Activated naive CD8-positive, alpha-beta T cell treated with anti-CD3 and anti-CD28 coated beads for 36 hours (primary cell): ENCODE data around the gene GALNT11. TPM values are rescaled to one million over a fixed set of nuclear protein-coding genes. Genes with fewer than 3 reads are reported as not detected.

Experiments used
- DNase-seq: peaks from one replicate; pipeline ENCODE4 v3.0.0; 2021
- H3K27ac Mint-ChIP-seq: one replicate; pipeline ENCODE4 v1.8.0; 2022; ENCODE audit warnings: mild to moderate bottlenecking, moderate library complexity, mixed read lengths
- H3K27me3 Mint-ChIP-seq: one replicate; pipeline ENCODE4 v1.8.0; 2022; ENCODE audit warnings: mild to moderate bottlenecking, mixed read lengths
- H3K36me3 Mint-ChIP-seq: one replicate; pipeline ENCODE4 v1.8.0; 2021; ENCODE audit warnings: mild to moderate bottlenecking, mixed read lengths
- H3K4me1 Mint-ChIP-seq: one replicate; pipeline ENCODE4 v1.8.0; 2021; ENCODE audit warnings: mixed read lengths
- H3K4me3 Mint-ChIP-seq: one replicate; pipeline ENCODE4 v1.8.0; 2022; ENCODE audit warnings: mild to moderate bottlenecking, moderate library complexity, mixed read lengths
- H3K9me3 Mint-ChIP-seq: one replicate; pipeline ENCODE4 v1.8.0; 2022; ENCODE audit warnings: mixed read lengths
- total RNA-seq, 2 experiments: library from RNA; stranded (reverse); gene quantifications; one replicate each; pipeline ENCODE4 v1.2.3, GENCODE V29; 2021

Gene GALNT11
- total RNA-seq, 2 experiments from 2014 or later, result 18.6 to 19.0 TPM

DNA sequence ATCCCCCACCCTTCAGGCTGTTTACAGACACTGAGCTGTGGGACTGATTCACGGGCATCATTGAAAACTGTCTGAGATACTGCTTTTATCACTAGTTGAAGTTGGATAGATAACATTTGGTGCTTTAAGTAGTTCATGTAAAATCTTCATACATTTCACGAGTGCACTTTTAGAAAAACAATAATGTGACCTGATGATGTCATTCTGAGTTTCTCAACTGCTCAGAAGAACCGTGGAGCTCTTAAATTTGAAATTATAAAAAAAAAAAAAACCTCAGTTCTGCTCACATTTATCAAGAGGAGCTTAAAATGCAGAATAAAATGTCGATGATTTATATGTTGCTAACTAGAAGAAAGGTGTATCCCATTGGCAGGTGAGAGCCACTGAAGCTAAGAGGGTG, 81.5 kb downstream of the GALNT11 start:
- H3K27ac Mint-ChIP-seq, result no peak overlapping the region
- H3K36me3 Mint-ChIP-seq, result peaks cover 24% of the 10 kb centered on the region
- DNase-seq, result no peak
- H3K4me1 Mint-ChIP-seq, result peaks cover 6% of the 10 kb centered on the region
- no peaks in the 10 kb centered on the region for H3K27me3 Mint-ChIP-seq
- no peaks in the 10 kb centered on the region for H3K9me3 Mint-ChIP-seq
- H3K4me3 Mint-ChIP-seq, result no peak overlapping the region

DNA sequence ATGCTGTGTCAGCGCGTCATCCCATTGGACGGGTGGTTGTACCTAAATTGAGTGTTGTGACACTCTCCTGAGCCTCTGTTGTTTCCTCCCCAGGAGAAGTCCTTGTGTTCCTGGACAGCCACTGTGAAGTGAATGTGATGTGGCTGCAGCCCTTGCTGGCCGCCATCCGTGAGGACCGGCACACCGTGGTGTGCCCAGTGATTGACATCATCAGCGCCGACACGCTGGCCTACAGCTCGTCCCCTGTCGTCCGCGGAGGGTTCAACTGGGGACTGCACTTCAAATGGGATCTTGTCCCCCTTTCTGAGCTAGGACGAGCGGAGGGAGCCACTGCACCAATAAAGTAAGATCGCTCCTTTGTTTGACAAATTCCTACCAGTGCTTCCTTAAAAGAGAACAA, 82.5 kb downstream of the GALNT11 start:
- peaks cover 6% of the 10 kb centered on the region for H3K4me1 Mint-ChIP-seq

DNA sequence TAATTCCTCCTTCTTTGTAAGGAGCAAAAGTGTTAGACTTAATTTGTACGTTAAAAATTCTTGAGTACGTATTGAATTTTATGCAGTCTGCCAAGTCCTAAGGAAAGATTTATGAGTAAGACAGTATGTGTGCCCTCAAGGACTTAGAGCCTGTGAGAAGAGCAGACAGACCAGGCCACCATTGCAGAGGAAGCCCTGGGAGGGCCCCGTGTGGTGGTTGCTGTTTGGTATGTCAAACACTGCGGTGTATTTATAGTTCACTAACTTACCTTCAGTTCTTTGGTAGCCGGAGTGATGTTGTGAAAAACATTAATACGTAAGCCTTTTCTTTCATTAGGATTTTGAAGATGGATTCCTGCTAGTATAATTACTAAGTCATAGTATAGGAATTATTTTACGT, 82.9 kb downstream of the GALNT11 start:
- no peaks in the 10 kb centered on the region for H3K27me3 Mint-ChIP-seq
- H3K4me3 Mint-ChIP-seq, result no peak overlapping the region
- H3K27ac Mint-ChIP-seq, result no peak overlapping the region
- peaks cover 6% of the 10 kb centered on the region for H3K4me1 Mint-ChIP-seq
- H3K36me3 Mint-ChIP-seq, result peaks cover 27% of the 10 kb centered on the region
- DNase-seq, result no peak
- H3K9me3 Mint-ChIP-seq, result no peaks in the 10 kb centered on the region

More for the DNA sequence above, 82.5 kb downstream of the GALNT11 start:
- no peaks in the 10 kb centered on the region for H3K9me3 Mint-ChIP-seq
- no peak overlapping the region for H3K4me3 Mint-ChIP-seq
- no peaks in the 10 kb centered on the region for H3K27me3 Mint-ChIP-seq
- H3K36me3 Mint-ChIP-seq, result peaks cover 24% of the 10 kb centered on the region
- H3K27ac Mint-ChIP-seq, result no peak overlapping the region
- no peak for DNase-seq

DNA sequence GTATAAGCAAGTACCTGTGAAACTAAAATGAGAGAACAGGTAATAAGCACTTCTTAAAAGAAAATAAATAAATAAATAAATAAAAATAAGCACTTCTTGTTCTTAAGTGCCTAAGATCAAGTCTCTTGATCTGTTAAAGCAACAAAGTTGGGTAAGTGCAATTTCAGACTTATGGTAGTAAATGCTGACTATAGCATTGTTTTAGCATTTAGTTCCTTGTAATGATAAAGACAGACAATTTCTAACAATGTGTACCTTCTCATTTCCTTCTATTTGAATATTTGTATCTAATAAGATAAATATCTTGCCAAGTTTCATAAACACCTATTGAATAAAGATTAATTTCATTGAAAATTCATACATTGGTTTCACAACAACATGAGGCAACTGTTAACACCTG, 87.4 kb downstream of the GALNT11 start:
- no peaks in the 10 kb centered on the region for H3K4me1 Mint-ChIP-seq
- no peak for DNase-seq
- no peak overlapping the region for H3K4me3 Mint-ChIP-seq
- H3K9me3 Mint-ChIP-seq, result no peaks in the 10 kb centered on the region
- H3K36me3 Mint-ChIP-seq, result peaks cover 31% of the 10 kb centered on the region
- no peak overlapping the region for H3K27ac Mint-ChIP-seq
- H3K27me3 Mint-ChIP-seq, result no peaks in the 10 kb centered on the region

DNA sequence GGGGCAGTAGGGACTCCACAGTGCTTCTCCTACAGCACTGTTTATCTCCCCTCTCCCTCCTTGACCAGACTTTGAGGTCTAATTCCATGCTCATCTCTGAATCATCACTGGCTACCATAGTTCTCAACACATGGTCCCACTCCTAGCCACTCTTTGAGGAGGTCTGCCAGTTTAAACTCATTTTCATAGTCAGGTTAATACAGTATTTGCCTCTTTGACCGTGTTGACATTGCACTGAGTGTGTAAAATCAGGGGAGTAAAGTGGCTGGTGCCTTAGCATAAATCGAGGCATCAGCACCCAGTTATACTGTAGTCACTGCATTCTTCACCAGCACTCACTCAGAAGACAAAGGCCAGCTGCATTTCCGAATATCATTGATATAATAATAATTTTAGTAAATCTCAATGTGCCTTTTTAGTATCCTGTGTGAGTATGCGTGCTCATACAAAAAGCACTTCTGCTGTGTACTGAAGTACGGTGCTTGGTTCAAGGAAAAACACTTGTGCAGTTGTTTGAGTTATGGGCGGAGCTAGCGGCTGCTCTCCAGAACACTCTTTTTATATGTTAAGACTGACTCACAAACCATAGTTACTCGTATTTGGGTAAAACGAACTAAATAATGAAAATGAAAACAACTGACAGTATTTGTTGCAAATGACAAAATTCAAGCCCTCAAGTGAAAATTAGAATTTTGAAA, 89.7 kb downstream of the GALNT11 start:
- H3K4me1 Mint-ChIP-seq, result peaks cover 2% of the 10 kb centered on the region
- no peak overlapping the region for H3K27ac Mint-ChIP-seq
- DNase-seq, result no peak
- H3K36me3 Mint-ChIP-seq, result peaks cover 36% of the 10 kb centered on the region
- H3K27me3 Mint-ChIP-seq, result no peaks in the 10 kb centered on the region
- H3K4me3 Mint-ChIP-seq, result no peak overlapping the region
- no peaks in the 10 kb centered on the region for H3K9me3 Mint-ChIP-seq

DNA sequence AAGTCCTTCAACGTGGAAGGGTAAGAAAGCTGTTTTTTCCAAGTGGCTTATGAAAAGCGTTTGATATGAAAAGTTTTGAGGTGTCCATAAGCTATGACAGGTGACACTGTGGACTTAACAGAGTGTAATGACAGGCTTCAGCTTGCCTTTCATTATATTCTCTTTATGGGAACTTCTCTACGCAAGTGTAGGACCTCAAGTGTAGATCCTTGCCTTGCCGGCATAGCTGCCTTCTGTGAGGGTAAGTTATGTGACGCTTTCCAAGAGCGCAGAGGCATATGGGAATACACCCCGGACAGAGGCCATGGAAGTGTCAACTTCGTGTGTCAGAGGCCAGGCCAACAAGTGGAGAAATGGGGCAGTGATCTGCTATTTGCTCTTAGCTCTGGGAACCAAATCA, 91.9 kb downstream of the GALNT11 start:
- H3K27me3 Mint-ChIP-seq, result no peaks in the 10 kb centered on the region
- peaks cover 6% of the 10 kb centered on the region for H3K4me1 Mint-ChIP-seq
- H3K27ac Mint-ChIP-seq, result no peak overlapping the region
- no peak overlapping the region for H3K4me3 Mint-ChIP-seq
- no peak for DNase-seq
- peaks cover 47% of the 10 kb centered on the region for H3K36me3 Mint-ChIP-seq
- no peaks in the 10 kb centered on the region for H3K9me3 Mint-ChIP-seq

DNA sequence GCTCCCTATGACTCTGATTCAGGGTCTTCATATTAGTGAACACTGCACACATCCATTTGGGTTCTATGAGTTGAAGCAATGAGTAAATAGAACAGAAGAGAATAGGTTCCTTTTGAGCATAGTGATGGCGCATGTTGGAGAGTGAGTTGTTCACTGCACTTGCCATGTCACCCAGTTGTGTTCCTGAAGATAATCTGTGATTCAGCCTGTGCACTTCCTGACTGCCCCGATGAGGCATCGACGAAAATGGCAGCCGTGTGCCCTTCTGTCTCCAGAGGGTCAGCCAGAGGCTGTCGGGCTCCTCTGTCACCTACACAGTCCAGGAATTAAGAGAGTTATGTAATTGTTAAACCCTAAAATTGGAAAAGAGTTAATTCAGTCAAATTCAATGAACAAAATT, 94.7 kb downstream of the GALNT11 start:
- Mint-ChIP-seq H3K27ac (no peak overlapping the region), H3K4me1 (peaks cover 11% of the 10 kb centered on the region), H3K4me3 (no peak overlapping the region), H3K36me3 (peaks cover 59% of the 10 kb centered on the region), H3K27me3 (no peaks in the 10 kb centered on the region), H3K9me3 (peaks cover 16% of the 10 kb centered on the region)
- DNase-seq, result no peak

DNA sequence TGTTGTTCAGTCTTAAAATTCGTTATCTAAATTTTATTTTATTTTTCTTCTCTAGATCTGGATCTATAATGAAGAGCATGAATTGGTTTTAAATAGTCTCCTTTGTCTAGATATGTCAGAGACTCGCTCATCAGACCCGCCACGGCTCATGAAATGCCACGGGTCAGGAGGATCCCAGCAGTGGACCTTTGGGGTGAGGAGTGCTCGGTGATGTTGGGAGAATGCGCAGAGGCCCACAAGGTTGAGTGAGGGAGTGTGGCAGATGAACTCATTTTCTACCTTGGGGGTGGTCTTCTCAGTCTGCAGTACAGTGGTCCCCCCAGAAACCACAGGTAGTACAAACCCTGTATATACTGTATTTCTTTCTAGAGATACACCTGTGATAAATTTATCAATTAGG, 95.3 kb downstream of the GALNT11 start:
- Mint-ChIP-seq H3K4me1 (peaks cover 11% of the 10 kb centered on the region), H3K27me3 (no peaks in the 10 kb centered on the region), H3K9me3 (peaks cover 17% of the 10 kb centered on the region), H3K36me3 (peaks cover 63% of the 10 kb centered on the region), H3K27ac (no peak overlapping the region), H3K4me3 (no peak overlapping the region)
- no peak for DNase-seq

DNA sequence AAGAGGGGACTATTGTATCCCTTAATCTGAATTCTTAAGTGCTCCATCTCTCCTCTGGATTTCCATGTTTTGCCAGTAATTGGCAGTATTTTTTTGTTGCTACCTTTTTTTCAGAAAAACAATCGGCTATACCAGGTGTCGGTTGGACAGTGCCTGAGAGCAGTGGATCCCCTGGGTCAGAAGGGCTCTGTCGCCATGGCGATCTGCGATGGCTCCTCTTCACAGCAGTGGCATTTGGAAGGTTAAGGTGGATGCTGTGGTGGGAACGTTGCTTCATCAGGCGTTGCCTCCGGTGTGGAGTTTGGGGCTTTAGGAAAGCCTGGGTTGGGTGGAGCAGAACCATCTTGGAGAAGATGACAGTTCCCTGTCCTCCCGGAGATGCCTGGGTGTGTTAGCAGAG, 96.0 kb downstream of the GALNT11 start:
- peaks cover 11% of the 10 kb centered on the region for H3K4me1 Mint-ChIP-seq
- H3K9me3 Mint-ChIP-seq, result peaks cover 17% of the 10 kb centered on the region
- no peak overlapping the region for H3K27ac Mint-ChIP-seq
- H3K4me3 Mint-ChIP-seq, result no peak overlapping the region
- no peak for DNase-seq
- H3K27me3 Mint-ChIP-seq, result no peaks in the 10 kb centered on the region
- peaks cover 64% of the 10 kb centered on the region for H3K36me3 Mint-ChIP-seq

DNA sequence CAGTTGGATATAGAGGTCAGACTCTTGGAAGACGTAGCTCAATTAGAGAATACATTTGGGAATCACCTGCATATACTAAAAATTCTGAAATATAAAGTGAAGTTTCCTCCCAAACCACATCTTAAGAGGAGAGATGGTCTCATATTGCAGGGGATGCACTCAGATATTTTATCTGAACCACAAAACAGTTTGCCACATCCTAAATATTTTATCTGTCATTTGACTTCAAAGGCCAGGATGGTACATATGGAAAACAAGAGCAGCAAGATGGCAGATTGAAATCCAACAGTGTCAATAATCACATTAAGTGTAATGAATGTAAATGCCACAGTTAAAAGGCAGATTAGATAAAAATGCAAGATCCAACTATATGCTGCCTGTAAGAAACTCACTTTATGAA, 97.1 kb downstream of the GALNT11 start:
- Mint-ChIP-seq H3K9me3 (peaks cover 17% of the 10 kb centered on the region), H3K27me3 (no peaks in the 10 kb centered on the region), H3K27ac (no peak overlapping the region), H3K4me1 (peaks cover 11% of the 10 kb centered on the region), H3K36me3 (peaks cover 73% of the 10 kb centered on the region), H3K4me3 (no peak overlapping the region)
- no peak for DNase-seq

DNA sequence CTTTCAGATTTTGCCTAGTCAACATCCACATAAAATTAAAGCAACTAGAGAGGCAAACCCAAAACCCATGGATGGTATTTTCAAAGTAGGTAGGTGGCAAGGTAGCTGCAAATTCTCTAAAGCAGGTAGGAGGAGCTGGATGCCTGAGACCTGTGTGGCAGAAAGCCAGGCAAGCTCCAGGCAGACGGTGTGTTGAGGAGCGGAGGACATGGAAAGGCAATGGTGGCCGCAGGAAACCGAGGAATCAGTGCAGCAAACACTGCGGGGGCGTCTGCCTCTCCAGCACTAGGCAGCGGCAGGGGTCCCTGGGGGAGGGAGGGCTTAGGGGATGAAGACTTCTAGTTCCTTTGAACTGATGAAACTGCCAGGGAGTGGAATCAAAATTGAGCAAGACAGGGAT, 101.3 kb downstream of the GALNT11 start:
- no peak overlapping the region for H3K4me3 Mint-ChIP-seq

DNA sequence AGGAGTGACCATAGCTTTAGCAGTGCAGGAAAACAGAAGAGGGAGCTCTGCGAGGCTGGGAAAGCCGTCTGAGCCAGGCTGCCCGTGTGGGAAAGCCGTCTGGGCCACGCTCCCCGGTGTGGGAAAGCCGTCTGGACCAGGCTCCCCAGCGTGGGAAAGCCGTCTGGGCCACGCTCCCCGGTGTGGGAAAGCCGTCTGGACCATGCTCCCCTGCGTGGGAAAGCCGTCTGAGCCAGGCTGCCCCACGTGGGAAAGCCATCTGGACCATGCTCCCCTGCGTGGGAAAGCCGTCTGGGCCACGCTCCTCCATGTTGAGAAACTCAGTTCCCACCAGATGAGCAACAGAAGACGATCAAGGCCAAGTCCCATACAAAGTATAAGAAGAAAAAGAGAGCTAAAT, 101.8 kb downstream of the GALNT11 start:
- peaks cover 6% of the 10 kb centered on the region for H3K4me1 Mint-ChIP-seq
- peaks cover 17% of the 10 kb centered on the region for H3K9me3 Mint-ChIP-seq
- no peaks in the 10 kb centered on the region for H3K27me3 Mint-ChIP-seq
- no peak overlapping the region for H3K27ac Mint-ChIP-seq
- H3K36me3 Mint-ChIP-seq, result peaks cover 63% of the 10 kb centered on the region
- H3K4me3 Mint-ChIP-seq, result no peak overlapping the region
- DNase-seq, result no peak

More for the DNA sequence above, 101.3 kb downstream of the GALNT11 start:
- Mint-ChIP-seq H3K4me1 (peaks cover 7% of the 10 kb centered on the region), H3K27ac (peak overlapping the region; percentile 47), H3K9me3 (peaks cover 17% of the 10 kb centered on the region), H3K27me3 (no peaks in the 10 kb centered on the region), H3K36me3 (peaks cover 66% of the 10 kb centered on the region)
- no peak for DNase-seq

DNA sequence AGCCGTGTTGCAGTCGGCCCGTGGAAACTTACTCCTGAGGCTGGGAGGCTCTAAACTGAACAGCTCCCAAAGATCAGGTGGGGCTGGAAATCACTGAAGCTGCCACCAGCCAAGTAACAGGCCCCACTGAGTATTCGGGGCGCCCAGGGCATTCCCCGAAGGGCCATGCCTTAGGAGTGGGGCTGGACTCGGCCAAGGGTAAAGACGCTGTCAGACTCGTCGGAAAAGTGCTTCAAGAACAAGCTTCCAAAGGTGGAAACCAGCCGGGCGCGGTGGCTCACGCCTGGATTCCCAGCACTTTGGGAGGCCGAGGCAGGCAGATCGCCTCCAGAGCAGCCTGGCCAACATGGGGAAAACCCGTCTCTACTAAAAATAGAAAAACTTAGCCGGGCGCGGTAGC, 102.8 kb downstream of the GALNT11 start:
- peaks cover 53% of the 10 kb centered on the region for H3K36me3 Mint-ChIP-seq
- H3K27me3 Mint-ChIP-seq, result no peaks in the 10 kb centered on the region
- no peak overlapping the region for H3K27ac Mint-ChIP-seq
- peaks cover 13% of the 10 kb centered on the region for H3K9me3 Mint-ChIP-seq
- no peak for DNase-seq
- H3K4me1 Mint-ChIP-seq, result no peaks in the 10 kb centered on the region
- no peak overlapping the region for H3K4me3 Mint-ChIP-seq

DNA sequence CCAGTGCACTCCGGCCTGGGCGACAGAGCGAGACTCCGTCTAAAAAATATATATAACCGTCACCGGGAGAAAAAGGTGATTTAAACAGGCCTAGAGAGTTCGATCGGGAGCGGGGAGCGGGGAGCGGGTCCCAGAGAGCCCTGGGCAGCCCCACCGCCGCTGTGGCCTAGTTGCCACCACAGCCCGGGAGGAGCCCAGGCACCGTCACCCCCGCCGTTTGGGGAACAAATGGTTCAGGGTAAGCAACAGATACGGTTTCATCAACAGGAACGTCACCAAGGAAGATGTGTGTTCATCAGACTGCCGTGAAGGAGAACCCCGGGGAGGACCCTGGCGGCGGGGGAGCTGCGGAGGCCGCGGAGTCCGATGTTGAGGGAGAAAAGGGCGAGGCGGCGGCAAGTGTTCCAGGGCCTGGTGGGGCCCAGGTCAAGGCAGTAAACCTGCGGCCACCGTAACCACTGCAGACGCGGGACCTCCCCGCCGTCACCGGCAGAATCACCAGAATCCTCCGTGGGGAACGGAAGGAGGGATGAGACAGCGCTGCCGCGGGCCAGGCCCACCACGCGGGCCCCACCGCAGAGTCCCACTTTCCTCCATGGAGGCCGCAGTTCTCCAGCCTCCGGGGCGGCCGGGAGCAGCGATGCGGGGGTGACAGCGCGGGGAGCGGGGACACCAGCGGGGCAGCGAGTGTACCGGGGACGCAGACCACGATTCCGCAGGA, 103.4 kb downstream of the GALNT11 start:
- no peak overlapping the region for H3K27ac Mint-ChIP-seq
- no peaks in the 10 kb centered on the region for H3K27me3 Mint-ChIP-seq
- peaks cover 46% of the 10 kb centered on the region for H3K36me3 Mint-ChIP-seq
- no peak for DNase-seq
- H3K4me1 Mint-ChIP-seq, result no peaks in the 10 kb centered on the region
- H3K9me3 Mint-ChIP-seq, result peaks cover 12% of the 10 kb centered on the region
- no peak overlapping the region for H3K4me3 Mint-ChIP-seq

DNA sequence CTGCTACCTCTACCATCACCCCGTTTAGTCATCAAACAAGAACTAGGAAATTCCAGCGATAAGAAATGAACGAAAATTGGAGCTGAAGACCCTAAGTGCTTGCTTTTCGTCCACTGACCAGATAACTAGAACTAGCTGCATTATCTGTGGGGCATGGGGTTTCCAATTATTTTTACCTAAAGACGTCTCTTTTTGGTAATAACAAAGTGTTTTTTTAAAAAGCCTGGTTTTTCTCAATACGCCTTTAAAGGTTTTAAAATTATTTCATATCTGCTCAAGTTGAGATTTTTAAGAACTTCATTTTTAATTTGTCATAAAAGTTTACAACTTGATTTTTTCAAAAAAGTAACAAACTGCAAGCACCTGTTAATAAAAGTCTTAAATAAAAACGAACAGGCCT, 104.2 kb downstream of the GALNT11 start:
- Mint-ChIP-seq H3K4me3 (no peak overlapping the region), H3K9me3 (peaks cover 5% of the 10 kb centered on the region), H3K27me3 (no peaks in the 10 kb centered on the region), H3K27ac (no peak overlapping the region), H3K36me3 (peaks cover 39% of the 10 kb centered on the region), H3K4me1 (no peaks in the 10 kb centered on the region)
- no peak for DNase-seq
